ENCODE results near the gene CLEC4C. TPM values are rescaled to one million over a fixed set of nuclear protein-coding genes. Genes with fewer than 3 reads are reported as not detected.
"Not testable (repeated sequence)": the region's sequence is repeated elsewhere in the genome, so short reads cannot be mapped to it uniquely, and the experiment has no call there.

The CLEC4C gene
- total RNA-seq, 1 donor from 2014 or later = not detected

GRCh38 chr12:7756993-7757392, 9.8 kb upstream of the CLEC4C start:
- DNase-seq (ENCODE audit: low spot score, unreplicated experiment) = no peak
- H3K27me3 Mint-ChIP-seq = peaks cover 5% of the 10 kb centered on the region
- no peak overlapping the region for H3K27ac Mint-ChIP-seq
- H3K4me1 Mint-ChIP-seq (ENCODE audit: low read depth) = no peaks in the 10 kb centered on the region
- no peaks in the 10 kb centered on the region for H3K36me3 Mint-ChIP-seq (ENCODE audit: insufficient read depth)
- H3K4me3 Mint-ChIP-seq (ENCODE audit: low read depth) = no peak overlapping the region
- no peaks in the 10 kb centered on the region for H3K9me3 Mint-ChIP-seq (ENCODE audit: low read depth)
- TF ChIP-seq, protein P1, sequence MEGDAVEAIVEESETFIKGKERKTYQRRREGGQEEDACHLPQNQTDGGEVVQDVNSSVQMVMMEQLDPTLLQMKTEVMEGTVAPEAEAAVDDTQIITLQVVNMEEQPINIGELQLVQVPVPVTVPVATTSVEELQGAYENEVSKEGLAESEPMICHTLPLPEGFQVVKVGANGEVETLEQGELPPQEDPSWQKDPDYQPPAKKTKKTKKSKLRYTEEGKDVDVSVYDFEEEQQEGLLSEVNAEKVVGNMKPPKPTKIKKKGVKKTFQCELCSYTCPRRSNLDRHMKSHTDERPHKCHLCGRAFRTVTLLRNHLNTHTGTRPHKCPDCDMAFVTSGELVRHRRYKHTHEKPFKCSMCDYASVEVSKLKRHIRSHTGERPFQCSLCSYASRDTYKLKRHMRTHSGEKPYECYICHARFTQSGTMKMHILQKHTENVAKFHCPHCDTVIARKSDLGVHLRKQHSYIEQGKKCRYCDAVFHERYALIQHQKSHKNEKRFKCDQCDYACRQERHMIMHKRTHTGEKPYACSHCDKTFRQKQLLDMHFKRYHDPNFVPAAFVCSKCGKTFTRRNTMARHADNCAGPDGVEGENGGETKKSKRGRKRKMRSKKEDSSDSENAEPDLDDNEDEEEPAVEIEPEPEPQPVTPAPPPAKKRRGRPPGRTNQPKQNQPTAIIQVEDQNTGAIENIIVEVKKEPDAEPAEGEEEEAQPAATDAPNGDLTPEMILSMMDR (IDR thresholded peaks at IDR 0.05; ENCODE audit: unreplicated experiment) = no peak

- not testable (repeated sequence) for H3K4me3 Mint-ChIP-seq (ENCODE audit: low read depth); H3K9me3 Mint-ChIP-seq (ENCODE audit: low read depth); H3K27me3 Mint-ChIP-seq; DNase-seq (ENCODE audit: low spot score, unreplicated experiment); H3K36me3 Mint-ChIP-seq (ENCODE audit: insufficient read depth); H3K4me1 Mint-ChIP-seq (ENCODE audit: low read depth); H3K27ac Mint-ChIP-seq
Measured at GRCh38 chr12:7755668-7756067, 8.5 kb upstream of the CLEC4C start.

GRCh38 chr12:7751941-7752922, 5.1 kb upstream of the CLEC4C start:
- not testable (repeated sequence) for H3K4me3 Mint-ChIP-seq (ENCODE audit: low read depth); H3K27me3 Mint-ChIP-seq; H3K36me3 Mint-ChIP-seq (ENCODE audit: insufficient read depth); H3K27ac Mint-ChIP-seq; H3K4me1 Mint-ChIP-seq (ENCODE audit: low read depth); H3K9me3 Mint-ChIP-seq (ENCODE audit: low read depth); DNase-seq (ENCODE audit: low spot score, unreplicated experiment)

DNA sequence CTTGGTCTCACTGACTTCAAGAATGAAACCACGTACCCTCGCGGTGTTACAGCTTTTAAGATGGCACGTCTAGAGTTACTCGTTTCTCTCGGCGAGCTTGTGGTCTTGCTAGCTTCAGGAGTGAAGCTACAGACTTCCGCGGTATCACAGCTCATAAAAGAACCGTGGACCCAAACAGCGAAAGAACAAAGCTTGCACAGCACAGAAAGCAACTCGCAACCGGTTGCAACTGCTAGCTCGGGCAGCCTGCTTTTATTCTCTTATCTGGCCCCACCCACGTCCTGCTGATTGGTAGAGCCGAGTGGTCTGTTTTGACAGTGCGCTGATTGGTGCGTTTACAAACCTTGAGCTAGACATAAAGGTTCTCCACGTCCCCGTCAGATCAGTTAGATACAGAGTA, 4.2 kb upstream of the CLEC4C start:
- Mint-ChIP-seq H3K4me1 (ENCODE audit: low read depth) (no peaks in the 10 kb centered on the region), H3K27ac (no peak overlapping the region), H3K36me3 (ENCODE audit: insufficient read depth) (no peaks in the 10 kb centered on the region), H3K27me3 (no peaks in the 10 kb centered on the region), H3K4me3 (ENCODE audit: low read depth) (no peak overlapping the region), H3K9me3 (ENCODE audit: low read depth) (peaks cover 3% of the 10 kb centered on the region)
- DNase-seq (ENCODE audit: low spot score, unreplicated experiment) = no peak
- TF ChIP-seq, protein P1 (IDR thresholded peaks at IDR 0.05; ENCODE audit: unreplicated experiment) = no peak

- no peak overlapping the region for H3K4me3 Mint-ChIP-seq (ENCODE audit: low read depth)
- H3K9me3 Mint-ChIP-seq (ENCODE audit: low read depth) = peaks cover 3% of the 10 kb centered on the region
- H3K4me1 Mint-ChIP-seq (ENCODE audit: low read depth) = no peaks in the 10 kb centered on the region
- no peaks in the 10 kb centered on the region for H3K27me3 Mint-ChIP-seq
- DNase-seq (ENCODE audit: low spot score, unreplicated experiment) = no peak
- TF ChIP-seq, protein P1 (IDR thresholded peaks at IDR 0.05; ENCODE audit: unreplicated experiment) = no peak
- H3K36me3 Mint-ChIP-seq (ENCODE audit: insufficient read depth) = no peaks in the 10 kb centered on the region
- no peak overlapping the region for H3K27ac Mint-ChIP-seq
Measured at GRCh38 chr12:7750350-7750749, 3.2 kb upstream of the CLEC4C start.

DNA sequence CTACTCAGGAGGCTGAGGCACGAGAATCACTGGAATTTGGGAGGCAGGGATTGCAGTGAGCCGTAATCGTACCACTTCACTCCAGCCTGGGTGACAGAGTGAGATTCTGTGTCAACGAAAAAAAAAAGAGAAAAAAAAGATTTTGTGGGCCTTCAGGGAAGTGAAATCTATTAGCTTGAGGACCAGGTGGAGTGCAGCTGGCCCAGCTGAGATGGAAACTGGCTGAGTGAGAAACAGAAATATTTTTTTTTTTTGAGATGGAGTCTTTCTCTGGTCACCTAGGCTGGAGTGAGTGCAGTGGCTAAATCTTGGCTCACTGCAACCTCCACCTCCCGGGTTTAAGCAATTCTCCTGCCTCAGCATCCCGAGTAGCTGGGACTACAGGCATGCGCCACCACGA, 2.3 kb upstream of the CLEC4C start:
- Mint-ChIP-seq H3K27ac (no peak overlapping the region), H3K4me3 (ENCODE audit: low read depth) (no peak overlapping the region), H3K9me3 (ENCODE audit: low read depth) (peaks cover 3% of the 10 kb centered on the region), H3K4me1 (ENCODE audit: low read depth) (no peaks in the 10 kb centered on the region), H3K27me3 (no peaks in the 10 kb centered on the region), H3K36me3 (ENCODE audit: insufficient read depth) (no peaks in the 10 kb centered on the region)
- TF ChIP-seq, protein P1 (IDR thresholded peaks at IDR 0.05; ENCODE audit: unreplicated experiment) = no peak
- DNase-seq (ENCODE audit: low spot score, unreplicated experiment) = no peak
